ENCODE results near the gene CEP89.

Gene CEP89

DNA sequence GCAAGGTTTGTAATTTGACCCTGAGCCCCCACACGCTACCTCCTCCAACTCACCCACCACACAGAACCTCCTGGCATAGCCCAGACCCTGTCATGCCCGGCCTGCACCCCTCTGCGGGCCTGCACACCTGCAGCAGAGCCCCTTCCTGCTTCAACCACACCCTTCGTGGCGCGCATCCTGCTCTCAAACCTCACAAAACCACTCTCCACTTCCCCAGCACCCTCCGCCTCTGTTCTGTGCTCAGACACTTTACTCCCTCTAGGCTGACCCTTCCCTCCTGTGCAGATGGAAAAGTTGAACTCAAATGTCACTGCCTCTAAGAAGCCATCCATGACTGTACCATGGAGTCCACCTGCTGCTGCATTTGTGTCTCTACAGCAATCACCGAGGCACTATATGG, 28.8 kb upstream of the CEP89 start:
- TF ChIP-seq, protein P1, sequence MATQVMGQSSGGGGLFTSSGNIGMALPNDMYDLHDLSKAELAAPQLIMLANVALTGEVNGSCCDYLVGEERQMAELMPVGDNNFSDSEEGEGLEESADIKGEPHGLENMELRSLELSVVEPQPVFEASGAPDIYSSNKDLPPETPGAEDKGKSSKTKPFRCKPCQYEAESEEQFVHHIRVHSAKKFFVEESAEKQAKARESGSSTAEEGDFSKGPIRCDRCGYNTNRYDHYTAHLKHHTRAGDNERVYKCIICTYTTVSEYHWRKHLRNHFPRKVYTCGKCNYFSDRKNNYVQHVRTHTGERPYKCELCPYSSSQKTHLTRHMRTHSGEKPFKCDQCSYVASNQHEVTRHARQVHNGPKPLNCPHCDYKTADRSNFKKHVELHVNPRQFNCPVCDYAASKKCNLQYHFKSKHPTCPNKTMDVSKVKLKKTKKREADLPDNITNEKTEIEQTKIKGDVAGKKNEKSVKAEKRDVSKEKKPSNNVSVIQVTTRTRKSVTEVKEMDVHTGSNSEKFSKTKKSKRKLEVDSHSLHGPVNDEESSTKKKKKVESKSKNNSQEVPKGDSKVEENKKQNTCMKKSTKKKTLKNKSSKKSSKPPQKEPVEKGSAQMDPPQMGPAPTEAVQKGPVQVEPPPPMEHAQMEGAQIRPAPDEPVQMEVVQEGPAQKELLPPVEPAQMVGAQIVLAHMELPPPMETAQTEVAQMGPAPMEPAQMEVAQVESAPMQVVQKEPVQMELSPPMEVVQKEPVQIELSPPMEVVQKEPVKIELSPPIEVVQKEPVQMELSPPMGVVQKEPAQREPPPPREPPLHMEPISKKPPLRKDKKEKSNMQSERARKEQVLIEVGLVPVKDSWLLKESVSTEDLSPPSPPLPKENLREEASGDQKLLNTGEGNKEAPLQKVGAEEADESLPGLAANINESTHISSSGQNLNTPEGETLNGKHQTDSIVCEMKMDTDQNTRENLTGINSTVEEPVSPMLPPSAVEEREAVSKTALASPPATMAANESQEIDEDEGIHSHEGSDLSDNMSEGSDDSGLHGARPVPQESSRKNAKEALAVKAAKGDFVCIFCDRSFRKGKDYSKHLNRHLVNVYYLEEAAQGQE (IDR thresholded peaks at IDR 0.05; ENCODE audit: low read depth), result no peak
- TF ChIP-seq ZBTB7A (IDR thresholded peaks at IDR 0.05; ENCODE audit: low read depth), result no peak

DNA sequence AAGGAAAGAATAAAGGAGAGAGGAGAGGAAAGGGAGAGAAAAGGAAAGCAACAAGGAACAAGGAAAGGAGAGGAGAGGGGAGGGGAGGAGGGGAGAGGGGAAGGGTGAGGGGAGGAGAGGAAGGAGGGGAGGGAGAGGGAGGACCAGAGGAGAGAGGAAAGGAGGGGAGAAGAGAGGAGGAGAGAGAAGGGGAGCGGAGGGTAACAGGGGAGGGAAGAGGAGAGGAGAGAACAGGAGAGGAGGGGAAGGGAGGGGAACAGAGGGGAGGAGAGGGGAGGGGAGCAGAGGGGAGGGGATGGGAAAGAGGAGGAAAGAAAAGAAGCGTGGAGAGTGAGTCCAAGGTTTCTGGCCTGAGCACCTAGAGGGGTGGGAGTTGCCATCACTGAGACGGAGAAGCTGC, 27.0 kb upstream of the CEP89 start:
- TF ChIP-seq, protein P2, sequence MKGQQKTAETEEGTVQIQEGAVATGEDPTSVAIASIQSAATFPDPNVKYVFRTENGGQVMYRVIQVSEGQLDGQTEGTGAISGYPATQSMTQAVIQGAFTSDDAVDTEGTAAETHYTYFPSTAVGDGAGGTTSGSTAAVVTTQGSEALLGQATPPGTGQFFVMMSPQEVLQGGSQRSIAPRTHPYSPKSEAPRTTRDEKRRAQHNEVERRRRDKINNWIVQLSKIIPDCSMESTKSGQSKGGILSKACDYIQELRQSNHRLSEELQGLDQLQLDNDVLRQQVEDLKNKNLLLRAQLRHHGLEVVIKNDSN (IDR thresholded peaks at IDR 0.05), result no peak
- TF ChIP-seq EGR1 (IDR thresholded peaks at IDR 0.05) (no peak), NFIC (IDR thresholded peaks at IDR 0.05) (no peak), ZBTB7A (IDR thresholded peaks at IDR 0.05; ENCODE audit: low read depth) (no peak), YY1 (IDR thresholded peaks at IDR 0.05; ENCODE audit: low read depth) (no peak), TAF1 (IDR thresholded peaks at IDR 0.05; ENCODE audit: low read depth) (no peak), EP300 (IDR thresholded peaks at IDR 0.05; ENCODE audit: borderline replicate concordance) (no peak), CREB1 (IDR thresholded peaks at IDR 0.05; ENCODE audit: low read depth) (no peak), TEAD4 (IDR thresholded peaks at IDR 0.05) (no peak), CEBPB (IDR thresholded peaks at IDR 0.05) (no peak)
- TF ChIP-seq, protein P3, sequence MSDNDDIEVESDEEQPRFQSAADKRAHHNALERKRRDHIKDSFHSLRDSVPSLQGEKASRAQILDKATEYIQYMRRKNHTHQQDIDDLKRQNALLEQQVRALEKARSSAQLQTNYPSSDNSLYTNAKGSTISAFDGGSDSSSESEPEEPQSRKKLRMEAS (IDR thresholded peaks at IDR 0.05), result no peak

DNA sequence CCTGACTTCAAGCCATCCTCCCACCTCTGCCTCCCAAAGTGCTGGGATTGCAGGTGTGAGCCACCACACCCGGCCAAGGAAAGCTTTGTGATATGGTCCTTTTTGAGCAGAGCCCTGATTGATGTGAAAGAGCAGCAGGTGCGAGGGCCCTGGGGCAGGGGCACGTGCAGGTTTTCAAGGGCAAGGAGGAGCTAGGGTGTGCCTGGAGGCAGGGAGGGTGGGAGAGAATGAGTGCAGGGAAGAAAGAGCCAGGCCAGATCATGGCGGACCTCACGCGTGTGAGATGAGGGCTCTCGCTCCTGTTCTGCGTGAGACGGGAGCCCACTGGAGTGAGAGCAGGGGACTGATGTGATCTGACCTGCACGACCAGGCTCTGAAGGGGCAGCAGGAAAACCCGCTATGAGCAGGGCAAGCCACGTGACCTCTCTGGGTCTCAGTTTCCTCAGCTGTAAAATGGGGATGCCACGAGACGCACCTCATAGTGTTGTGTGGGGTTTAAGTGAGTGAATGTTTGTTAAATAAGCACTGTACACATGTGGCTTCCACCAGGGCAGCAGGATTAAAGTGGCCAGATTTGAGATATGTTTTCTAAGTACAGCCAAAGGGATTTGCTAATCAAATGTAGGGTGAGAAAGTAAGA, 26.1 kb upstream of the CEP89 start:
- TF ChIP-seq, protein P3 (IDR thresholded peaks at IDR 0.05), result no peak
- no peak for TF ChIP-seq TCF12 (IDR thresholded peaks at IDR 0.05; ENCODE audit: low read depth)
- TF ChIP-seq NFIC (IDR thresholded peaks at IDR 0.05), result no peak
- TF ChIP-seq, protein P2 (IDR thresholded peaks at IDR 0.05), result no peak
- TF ChIP-seq CEBPB (IDR thresholded peaks at IDR 0.05), result no peak
- no peak for TF ChIP-seq TEAD4 (IDR thresholded peaks at IDR 0.05)
- TF ChIP-seq EP300 (IDR thresholded peaks at IDR 0.05; ENCODE audit: borderline replicate concordance), result no peak
- TF ChIP-seq ZBTB7A (IDR thresholded peaks at IDR 0.05; ENCODE audit: low read depth), result no peak
- TF ChIP-seq FOXM1 (IDR thresholded peaks at IDR 0.05; ENCODE audit: borderline replicate concordance, low read depth), result no peak
- TF ChIP-seq, protein P1 (IDR thresholded peaks at IDR 0.05; ENCODE audit: low read depth), result no peak

DNA sequence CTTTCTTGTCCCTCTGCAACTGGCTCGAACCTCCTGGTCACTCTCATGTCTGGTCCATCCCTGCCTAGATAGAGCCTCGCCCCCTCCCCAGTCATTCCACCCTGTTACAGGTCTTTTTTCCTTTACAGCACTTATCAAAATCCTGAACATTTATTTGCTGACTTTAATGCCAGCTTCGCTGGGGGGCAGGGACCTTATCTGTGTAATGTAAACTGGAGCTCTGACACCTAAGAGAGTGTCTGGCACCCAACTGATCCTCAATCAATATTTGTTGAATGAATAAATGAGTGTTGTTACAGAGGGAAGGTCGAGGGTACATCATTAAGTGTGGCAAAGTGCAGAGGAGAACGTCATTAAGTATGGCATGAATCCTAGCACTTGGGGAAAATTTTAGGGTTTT, 17.0 kb upstream of the CEP89 start:
- no peak for TF ChIP-seq EGR1 (IDR thresholded peaks at IDR 0.05)
- no peak for TF ChIP-seq YY1 (IDR thresholded peaks at IDR 0.05; ENCODE audit: low read depth)
- TF ChIP-seq TAF1 (IDR thresholded peaks at IDR 0.05; ENCODE audit: low read depth), result no peak
- no peak for TF ChIP-seq NFIC (IDR thresholded peaks at IDR 0.05)
- no peak for TF ChIP-seq ZBTB7A (IDR thresholded peaks at IDR 0.05; ENCODE audit: low read depth)
- TF ChIP-seq, protein P2 (IDR thresholded peaks at IDR 0.05), result no peak
- TF ChIP-seq, protein P3 (IDR thresholded peaks at IDR 0.05), result no peak
- no peak for TF ChIP-seq EP300 (IDR thresholded peaks at IDR 0.05; ENCODE audit: borderline replicate concordance)
- no peak for TF ChIP-seq FOXM1 (IDR thresholded peaks at IDR 0.05; ENCODE audit: borderline replicate concordance, low read depth)
- TF ChIP-seq CEBPB (IDR thresholded peaks at IDR 0.05), result no peak
- no peak for TF ChIP-seq TEAD4 (IDR thresholded peaks at IDR 0.05)
- no peak for TF ChIP-seq TCF12 (IDR thresholded peaks at IDR 0.05; ENCODE audit: low read depth)
- TF ChIP-seq RAD21 (IDR thresholded peaks at IDR 0.05; ENCODE audit: low read depth), result no peak
- TF ChIP-seq CREB1 (IDR thresholded peaks at IDR 0.05; ENCODE audit: low read depth), result no peak
- TF ChIP-seq, protein P1 (IDR thresholded peaks at IDR 0.05; ENCODE audit: low read depth), result no peak
